ENCODE data around the gene NDUFS7. TPM values are rescaled to one million over a fixed set of nuclear protein-coding genes. Genes with fewer than 3 reads are reported as not detected.

NDUFS7 gene
- total RNA-seq, 2 experiments from 2014 or later, result 132 to 147 TPM

DNA sequence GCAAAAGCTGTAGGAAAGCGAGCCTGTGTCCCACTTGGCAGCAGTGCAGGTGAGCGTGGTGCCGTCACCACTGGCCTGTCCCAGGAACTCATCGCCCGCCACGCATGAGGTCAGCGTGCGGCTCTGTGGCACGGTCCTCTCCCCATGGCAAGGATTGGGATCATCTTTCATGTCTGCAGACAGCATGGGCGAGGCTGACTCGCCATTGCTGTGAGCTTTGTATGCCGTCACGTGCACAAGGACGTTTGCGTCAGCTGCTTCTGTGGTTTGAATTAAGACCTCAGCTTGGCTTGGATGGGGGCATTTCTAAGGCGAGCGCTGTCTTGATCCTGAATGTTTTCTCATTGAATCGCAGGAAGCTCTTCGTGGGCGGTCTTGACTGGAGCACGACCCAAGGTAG, 33.4 kb downstream of the NDUFS7 start:
- ChIA-PET CTCF (ENCODE audit: unreplicated experiment) (no interaction called here), POLR2A (no interaction called here)
- H3K9me2 ChIP-seq (ENCODE audit: insufficient read depth, low read length), result no peaks in the 10 kb centered on the region
- H3K4me3 ChIP-seq (ENCODE audit: low read depth, low read length, poor library complexity, severe bottlenecking), result no peak overlapping the region
- H3K9me3 ChIP-seq (ENCODE audit: low read length), result no peaks in the 10 kb centered on the region
- H3K4me1 ChIP-seq (ENCODE audit: insufficient read depth, low read length, poor library complexity, severe bottlenecking), result no peaks in the 10 kb centered on the region
- no peak overlapping the region for H3K27ac ChIP-seq (ENCODE audit: low read depth, low read length, poor library complexity, severe bottlenecking)
- peaks cover 62% of the 10 kb centered on the region for H3K79me2 ChIP-seq (ENCODE audit: insufficient read depth, low read depth, low read length)
- no peak overlapping the region for H2AFZ ChIP-seq (ENCODE audit: low read length)
- peaks cover 7% of the 10 kb centered on the region; the same call in 1 of the 2 replicates for H4K20me1 ChIP-seq (ENCODE audit: insufficient read depth, low read length)
- H3K36me3 ChIP-seq (ENCODE audit: insufficient read depth, low read length), result peaks cover 95% of the 10 kb centered on the region
- DNase-seq (ENCODE audit: low spot score), result no peak
- H3K4me2 ChIP-seq (ENCODE audit: low read length), result no peak overlapping the region
- no peak for TF ChIP-seq EZH2phosphoT487 (IDR thresholded peaks at IDR 0.05; ENCODE audit: borderline replicate concordance, low read depth, low read length)
- TF ChIP-seq, protein P1, sequence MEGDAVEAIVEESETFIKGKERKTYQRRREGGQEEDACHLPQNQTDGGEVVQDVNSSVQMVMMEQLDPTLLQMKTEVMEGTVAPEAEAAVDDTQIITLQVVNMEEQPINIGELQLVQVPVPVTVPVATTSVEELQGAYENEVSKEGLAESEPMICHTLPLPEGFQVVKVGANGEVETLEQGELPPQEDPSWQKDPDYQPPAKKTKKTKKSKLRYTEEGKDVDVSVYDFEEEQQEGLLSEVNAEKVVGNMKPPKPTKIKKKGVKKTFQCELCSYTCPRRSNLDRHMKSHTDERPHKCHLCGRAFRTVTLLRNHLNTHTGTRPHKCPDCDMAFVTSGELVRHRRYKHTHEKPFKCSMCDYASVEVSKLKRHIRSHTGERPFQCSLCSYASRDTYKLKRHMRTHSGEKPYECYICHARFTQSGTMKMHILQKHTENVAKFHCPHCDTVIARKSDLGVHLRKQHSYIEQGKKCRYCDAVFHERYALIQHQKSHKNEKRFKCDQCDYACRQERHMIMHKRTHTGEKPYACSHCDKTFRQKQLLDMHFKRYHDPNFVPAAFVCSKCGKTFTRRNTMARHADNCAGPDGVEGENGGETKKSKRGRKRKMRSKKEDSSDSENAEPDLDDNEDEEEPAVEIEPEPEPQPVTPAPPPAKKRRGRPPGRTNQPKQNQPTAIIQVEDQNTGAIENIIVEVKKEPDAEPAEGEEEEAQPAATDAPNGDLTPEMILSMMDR (conservative IDR thresholded peaks at IDR 0.05; ENCODE audit: low read length), result no peak
- BruUV-seq (replicated peaks), result no TSS peak
- intact Hi-C loops (cut with micrococcal nuclease; ENCODE audit: unreplicated experiment), result no loop called here

DNA sequence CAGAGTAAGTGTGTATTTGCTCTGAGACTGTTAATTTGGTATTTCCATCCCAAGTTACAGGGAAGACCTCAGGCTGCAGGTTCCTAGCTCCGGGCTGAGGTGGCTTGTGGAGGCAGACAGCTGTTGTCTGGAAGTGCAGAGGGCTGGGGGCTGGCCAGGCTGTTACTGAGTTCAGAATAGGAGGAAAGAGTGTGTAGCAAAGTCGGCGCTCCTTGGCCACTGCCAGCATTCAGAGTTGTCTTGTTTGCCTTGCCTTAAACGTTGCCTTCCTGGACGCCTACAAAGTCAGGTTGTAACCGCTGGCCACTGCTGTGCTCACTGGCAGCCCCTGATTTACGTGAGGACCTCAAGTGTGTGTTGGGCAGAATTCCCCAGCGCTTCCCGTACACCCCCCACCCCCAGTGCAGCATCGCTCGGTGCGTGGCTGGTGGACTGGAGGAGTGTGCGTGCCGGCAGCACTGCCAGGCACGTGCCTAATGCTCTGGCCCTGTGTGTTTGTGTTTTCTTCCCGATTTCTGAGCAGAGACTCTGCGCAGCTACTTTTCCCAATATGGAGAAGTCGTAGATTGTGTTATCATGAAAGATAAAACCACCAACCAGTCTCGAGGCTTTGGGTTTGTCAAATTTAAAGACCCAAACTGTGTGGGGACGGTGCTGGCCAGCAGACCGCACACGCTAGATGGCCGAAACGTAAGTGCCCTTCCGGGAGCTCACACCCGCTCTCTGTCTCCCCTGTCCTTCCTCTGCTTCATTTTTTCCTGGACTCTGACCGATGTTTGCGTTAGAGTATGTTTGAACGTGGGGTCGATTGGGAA, 34.2 kb downstream of the NDUFS7 start:
- no peak overlapping the region for H3K27ac ChIP-seq (ENCODE audit: low read depth, low read length, poor library complexity, severe bottlenecking)
- H2AFZ ChIP-seq (ENCODE audit: low read length), result no peak overlapping the region
- TF ChIP-seq, protein P1 (conservative IDR thresholded peaks at IDR 0.05; ENCODE audit: low read length), result no peak
- no peak for TF ChIP-seq EZH2phosphoT487 (IDR thresholded peaks at IDR 0.05; ENCODE audit: borderline replicate concordance, low read depth, low read length)
- CTCF ChIA-PET (ENCODE audit: unreplicated experiment), result no interaction called here
- intact Hi-C loops (cut with micrococcal nuclease; ENCODE audit: unreplicated experiment), result no loop called here
- H3K4me1 ChIP-seq (ENCODE audit: insufficient read depth, low read length, poor library complexity, severe bottlenecking), result no peaks in the 10 kb centered on the region
- peaks cover 55% of the 10 kb centered on the region for H3K79me2 ChIP-seq (ENCODE audit: insufficient read depth, low read depth, low read length)
- H3K36me3 ChIP-seq (ENCODE audit: insufficient read depth, low read length), result peaks cover 95% of the 10 kb centered on the region
- no TSS peak for BruUV-seq (replicated peaks)
- H3K4me3 ChIP-seq (ENCODE audit: low read depth, low read length, poor library complexity, severe bottlenecking), result no peak overlapping the region
- H4K20me1 ChIP-seq (ENCODE audit: insufficient read depth, low read length), result peaks cover 7% of the 10 kb centered on the region; the same call in 1 of the 2 replicates
- no peaks in the 10 kb centered on the region for H3K9me3 ChIP-seq (ENCODE audit: low read length)
- no peak overlapping the region for H3K4me2 ChIP-seq (ENCODE audit: low read length)
- DNase-seq (ENCODE audit: low spot score), result no peak
- POLR2A ChIA-PET, result no interaction called here
- H3K9me2 ChIP-seq (ENCODE audit: insufficient read depth, low read length), result no peaks in the 10 kb centered on the region

DNA sequence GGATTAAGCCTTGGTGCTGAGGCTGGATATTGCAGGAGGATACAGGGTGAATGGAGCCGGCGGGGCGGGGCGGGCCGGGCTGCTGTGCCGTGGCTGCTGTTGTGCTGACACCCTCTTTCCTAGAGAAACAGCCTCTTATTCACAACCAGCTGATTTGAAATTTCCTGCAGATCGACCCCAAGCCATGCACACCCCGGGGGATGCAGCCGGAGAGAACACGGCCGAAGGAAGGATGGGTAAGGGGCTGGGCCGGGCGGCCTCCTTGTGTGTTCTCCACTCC, 34.7 kb downstream of the NDUFS7 start:
- no peaks in the 10 kb centered on the region for H3K9me3 ChIP-seq (ENCODE audit: low read length)
- H3K4me2 ChIP-seq (ENCODE audit: low read length), result no peak overlapping the region
- H3K36me3 ChIP-seq (ENCODE audit: insufficient read depth, low read length), result peaks cover 95% of the 10 kb centered on the region
- no peaks in the 10 kb centered on the region for H3K9me2 ChIP-seq (ENCODE audit: insufficient read depth, low read length)
- peaks cover 7% of the 10 kb centered on the region; the same call in 1 of the 2 replicates for H4K20me1 ChIP-seq (ENCODE audit: insufficient read depth, low read length)
- intact Hi-C loops (cut with micrococcal nuclease; ENCODE audit: unreplicated experiment), result no loop called here
- POLR2A ChIA-PET, result no interaction called here
- TF ChIP-seq, protein P1 (conservative IDR thresholded peaks at IDR 0.05; ENCODE audit: low read length), result no peak
- no peak for TF ChIP-seq EZH2phosphoT487 (IDR thresholded peaks at IDR 0.05; ENCODE audit: borderline replicate concordance, low read depth, low read length)
- CTCF ChIA-PET (ENCODE audit: unreplicated experiment), result no interaction called here
- no peak overlapping the region for H2AFZ ChIP-seq (ENCODE audit: low read length)
- peaks cover 49% of the 10 kb centered on the region for H3K79me2 ChIP-seq (ENCODE audit: insufficient read depth, low read depth, low read length)
- H3K4me3 ChIP-seq (ENCODE audit: low read depth, low read length, poor library complexity, severe bottlenecking), result no peak overlapping the region
- no peak for DNase-seq (ENCODE audit: low spot score)
- H3K27ac ChIP-seq (ENCODE audit: low read depth, low read length, poor library complexity, severe bottlenecking), result no peak overlapping the region
- no peaks in the 10 kb centered on the region for H3K4me1 ChIP-seq (ENCODE audit: insufficient read depth, low read length, poor library complexity, severe bottlenecking)
- BruUV-seq (replicated peaks), result no TSS peak
